HG02623 (cell line): ENCODE measurements around the gene OVAAL.
"Not testable (repeated sequence)": the region's sequence is repeated elsewhere in the genome, so short reads cannot be mapped to it uniquely, and the experiment has no call there.

Experiments used
- ATAC-seq: cut with Tn5 transposase; IDR thresholded peaks from one replicate; pipeline ENCODE4 v1.9.1; 2021; ENCODE audit warnings: moderate library complexity; ENCODE audit not compliant: unreplicated experiment

OVAAL gene

GRCh38 chr1:180540697-180541594 lies 17.8 kb upstream of the OVAAL start:
- ATAC-seq, result no peak

- ATAC-seq, result no peak
Measured at GRCh38 chr1:180542113-180542837, 16.5 kb upstream of the OVAAL start.

GRCh38 chr1:180542838-180543145 lies 16.0 kb upstream of the OVAAL start:
- ATAC-seq, result no peak

GRCh38 chr1:180544050-180544449 lies 14.7 kb upstream of the OVAAL start:
- ATAC-seq, result no peak

GRCh38 chr1:180545991-180546390 lies 12.8 kb upstream of the OVAAL start:
- no peak for ATAC-seq

- no peak for ATAC-seq
Measured at GRCh38 chr1:180548686-180549317, 10.0 kb upstream of the OVAAL start.

GRCh38 chr1:180549770-180550169 lies 9.0 kb upstream of the OVAAL start:
- ATAC-seq, result not testable (repeated sequence)

- ATAC-seq, result no peak
Measured at GRCh38 chr1:180550241-180550640, 8.5 kb upstream of the OVAAL start.

- ATAC-seq, result no peak
Measured at GRCh38 chr1:180551997-180552396, 6.8 kb upstream of the OVAAL start.

GRCh38 chr1:180553046-180553445 lies 5.7 kb upstream of the OVAAL start:
- ATAC-seq, result not testable (repeated sequence)

- ATAC-seq, result no peak
Measured at GRCh38 chr1:180555411-180555810, 3.4 kb upstream of the OVAAL start.

- no peak for ATAC-seq
Measured at GRCh38 chr1:180560200-180560867, 1.6 kb downstream of the OVAAL start.

GRCh38 chr1:180560868-180561600 lies 2.3 kb downstream of the OVAAL start:
- ATAC-seq, result no peak

- ATAC-seq, result no peak
Measured at GRCh38 chr1:180562640-180563025, 3.9 kb downstream of the OVAAL start.

- ATAC-seq, result no peak
Measured at GRCh38 chr1:180563026-180563827, 4.5 kb downstream of the OVAAL start.

- no peak for ATAC-seq
Measured at GRCh38 chr1:180565121-180565871, 6.5 kb downstream of the OVAAL start.

GRCh38 chr1:180566026-180566425 lies 7.3 kb downstream of the OVAAL start:
- ATAC-seq, result no peak

GRCh38 chr1:180566495-180566894 lies 7.7 kb downstream of the OVAAL start:
- no peak for ATAC-seq

GRCh38 chr1:180567654-180568053 lies 8.9 kb downstream of the OVAAL start:
- no peak for ATAC-seq
